Stomach smooth muscle (tissue), 2 donors: Measurements from ENCODE around the gene CFL2.

Experiments used
- H3K27ac ChIP-seq: one replicate; pipeline ENCODE4 v1.7.0; 2013; ENCODE audit warnings: mild to moderate bottlenecking, low read length, inconsistent platforms
- H3K27me3 ChIP-seq, 2 donors: one replicate each; pipeline ENCODE4 v1.7.0; 2013; ENCODE audit warnings: low read length in 2 of 2; ENCODE audit not compliant: insufficient read depth in 2 of 2, control insufficient read depth in 1 of 2
- H3K36me3 ChIP-seq, 2 donors: one replicate each; pipeline ENCODE4 v1.7.0; 2013; ENCODE audit warnings: low read length in 2 of 2; ENCODE audit not compliant: control insufficient read depth in 2 of 2, insufficient read depth in 2 of 2
- H3K4me1 ChIP-seq: one replicate; pipeline ENCODE4 v1.7.0; 2013; ENCODE audit warnings: low read length; ENCODE audit not compliant: control insufficient read depth, insufficient read depth
- H3K4me3 ChIP-seq, 2 donors: one replicate each; pipeline ENCODE4 v1.7.0; 2013; ENCODE audit warnings: low read length in 2 of 2
- H3K9ac ChIP-seq, 2 donors: one replicate each; pipeline ENCODE4 v1.7.0; 2013; ENCODE audit warnings: low read length in 2 of 2, mild to moderate bottlenecking in 1 of 2
- H3K9me3 ChIP-seq, 2 donors: one replicate each; pipeline ENCODE4 v1.7.0; 2013; ENCODE audit warnings: low read length in 2 of 2; ENCODE audit not compliant: control insufficient read depth in 2 of 2
- donor health status: healthy.
- donor health status: Pancreatic carcinoma.

The CFL2 gene

GRCh38 chr14:34691206-34691605 is 23.2 kb downstream of the CFL2 start:
- H3K9me3 ChIP-seq: no peaks in the 10 kb centered on the region
- no peak overlapping the region for H3K9ac ChIP-seq
- no peaks in the 10 kb centered on the region for H3K4me1 ChIP-seq
- H3K27ac ChIP-seq: no peak overlapping the region
- no peaks in the 10 kb centered on the region for H3K36me3 ChIP-seq
- H3K4me3 ChIP-seq: no peak overlapping the region
- no peaks in the 10 kb centered on the region for H3K27me3 ChIP-seq

GRCh38 chr14:34688470-34689206 is 25.8 kb downstream of the CFL2 start:
- Histone ChIP-seq H3K27ac (no peak overlapping the region), H3K27me3 (no peaks in the 10 kb centered on the region), H3K9ac (no peak overlapping the region), H3K4me3 (no peak overlapping the region), H3K36me3 (no peaks in the 10 kb centered on the region), H3K4me1 (no peaks in the 10 kb centered on the region), H3K9me3 (no peaks in the 10 kb centered on the region)

- no peaks in the 10 kb centered on the region for H3K27me3 ChIP-seq
- H3K4me1 ChIP-seq: no peaks in the 10 kb centered on the region
- no peak overlapping the region for H3K9ac ChIP-seq
- no peaks in the 10 kb centered on the region for H3K36me3 ChIP-seq
- no peak overlapping the region for H3K4me3 ChIP-seq
- H3K9me3 ChIP-seq: no peaks in the 10 kb centered on the region
- H3K27ac ChIP-seq: no peak overlapping the region
These were observed 28.5 kb downstream of the CFL2 start for GRCh38 chr14:34685819-34686428.

- no peaks in the 10 kb centered on the region for H3K36me3 ChIP-seq
- no peak overlapping the region for H3K27ac ChIP-seq
- no peak overlapping the region for H3K9ac ChIP-seq
- H3K9me3 ChIP-seq: no peaks in the 10 kb centered on the region
- H3K4me1 ChIP-seq: no peaks in the 10 kb centered on the region
- H3K4me3 ChIP-seq: no peak overlapping the region
- no peaks in the 10 kb centered on the region for H3K27me3 ChIP-seq
These were observed 29.8 kb downstream of the CFL2 start for GRCh38 chr14:34684578-34684977.

- Histone ChIP-seq H3K27ac (no peak overlapping the region), H3K9ac (no peak overlapping the region), H3K4me3 (no peak overlapping the region), H3K36me3 (no peaks in the 10 kb centered on the region), H3K9me3 (no peaks in the 10 kb centered on the region), H3K4me1 (no peaks in the 10 kb centered on the region), H3K27me3 (no peaks in the 10 kb centered on the region)
These were observed 31.5 kb downstream of the CFL2 start for GRCh38 chr14:34682787-34683321.

GRCh38 chr14:34680806-34681479 is 33.5 kb downstream of the CFL2 start:
- H3K4me3 ChIP-seq: no peak overlapping the region
- H3K9me3 ChIP-seq: no peaks in the 10 kb centered on the region
- no peaks in the 10 kb centered on the region for H3K4me1 ChIP-seq
- H3K9ac ChIP-seq: no peak overlapping the region
- H3K27me3 ChIP-seq: no peaks in the 10 kb centered on the region
- no peaks in the 10 kb centered on the region for H3K36me3 ChIP-seq
- no peak overlapping the region for H3K27ac ChIP-seq

GRCh38 chr14:34678735-34679134 is 35.7 kb downstream of the CFL2 start:
- Histone ChIP-seq H3K27ac (no peak overlapping the region), H3K4me3 (no peak overlapping the region)

GRCh38 chr14:34678306-34678705 is 36.1 kb downstream of the CFL2 start:
- no peaks in the 10 kb centered on the region for H3K27me3 ChIP-seq
- no peak overlapping the region for H3K27ac ChIP-seq
- no peaks in the 10 kb centered on the region for H3K36me3 ChIP-seq
- H3K4me3 ChIP-seq: no peak overlapping the region
- H3K9me3 ChIP-seq: no peaks in the 10 kb centered on the region
- no peak overlapping the region for H3K9ac ChIP-seq
- H3K4me1 ChIP-seq: no peaks in the 10 kb centered on the region

More at GRCh38 chr14:34678735-34679134, 35.7 kb downstream of the CFL2 start:
- Histone ChIP-seq H3K36me3 (no peaks in the 10 kb centered on the region), H3K4me1 (no peaks in the 10 kb centered on the region), H3K9ac (no peak overlapping the region), H3K9me3 (no peaks in the 10 kb centered on the region), H3K27me3 (no peaks in the 10 kb centered on the region)

GRCh38 chr14:34676516-34677211 is 37.7 kb downstream of the CFL2 start:
- Histone ChIP-seq H3K9ac (no peak overlapping the region), H3K27me3 (no peaks in the 10 kb centered on the region), H3K36me3 (no peaks in the 10 kb centered on the region), H3K9me3 (no peaks in the 10 kb centered on the region), H3K4me3 (no peak overlapping the region), H3K27ac (no peak overlapping the region), H3K4me1 (no peaks in the 10 kb centered on the region)

GRCh38 chr14:34673702-34674101 is 40.7 kb downstream of the CFL2 start:
- no peaks in the 10 kb centered on the region for H3K27me3 ChIP-seq

More at GRCh38 chr14:34673702-34674101, 40.7 kb downstream of the CFL2 start:
- Histone ChIP-seq H3K9me3 (no peaks in the 10 kb centered on the region), H3K36me3 (no peaks in the 10 kb centered on the region), H3K27ac (no peak overlapping the region), H3K4me3 (no peak overlapping the region), H3K4me1 (no peaks in the 10 kb centered on the region), H3K9ac (no peak overlapping the region)
